Measurements from ENCODE around the gene ANO8.

Gene ANO8

DNA sequence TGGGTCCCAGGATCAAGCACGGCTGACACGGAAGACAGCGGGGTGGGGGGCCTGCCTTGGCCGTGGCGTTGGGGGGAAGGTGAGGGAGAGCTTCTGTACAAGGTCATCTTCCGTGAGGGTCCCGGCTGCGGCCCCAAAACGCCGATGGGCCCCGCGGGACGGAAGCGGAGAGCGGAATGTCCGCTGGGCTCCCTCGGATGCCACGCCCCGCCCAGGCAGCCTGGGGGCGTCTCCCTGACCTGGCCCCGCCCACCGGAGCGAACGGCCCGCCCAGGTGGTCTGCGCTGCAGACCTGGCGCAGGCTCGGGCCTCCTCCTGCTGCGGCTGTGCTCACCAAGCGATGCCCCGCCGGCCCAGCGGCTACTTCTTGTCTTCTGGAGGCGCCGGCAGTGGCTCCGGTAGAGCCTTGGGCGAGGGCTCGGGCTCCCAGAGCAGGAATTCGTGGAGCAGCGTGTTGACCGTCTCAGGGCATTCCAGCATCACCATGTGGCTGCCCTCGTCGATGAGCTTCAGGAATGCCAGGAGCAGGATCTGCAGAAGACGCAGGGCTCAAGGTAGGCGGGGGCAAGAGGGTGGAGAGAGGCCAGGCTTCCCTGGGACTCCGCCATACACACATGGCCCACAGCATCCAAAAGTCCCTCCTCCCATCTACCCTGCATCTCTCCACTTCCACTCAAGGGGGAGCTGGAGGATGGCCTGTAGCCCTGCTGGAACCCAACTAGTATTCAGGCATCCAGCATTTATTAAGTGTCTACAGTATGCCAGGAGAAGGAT lies 42.2 kb downstream of the ANO8 start:
- TF ChIP-seq, protein P1, sequence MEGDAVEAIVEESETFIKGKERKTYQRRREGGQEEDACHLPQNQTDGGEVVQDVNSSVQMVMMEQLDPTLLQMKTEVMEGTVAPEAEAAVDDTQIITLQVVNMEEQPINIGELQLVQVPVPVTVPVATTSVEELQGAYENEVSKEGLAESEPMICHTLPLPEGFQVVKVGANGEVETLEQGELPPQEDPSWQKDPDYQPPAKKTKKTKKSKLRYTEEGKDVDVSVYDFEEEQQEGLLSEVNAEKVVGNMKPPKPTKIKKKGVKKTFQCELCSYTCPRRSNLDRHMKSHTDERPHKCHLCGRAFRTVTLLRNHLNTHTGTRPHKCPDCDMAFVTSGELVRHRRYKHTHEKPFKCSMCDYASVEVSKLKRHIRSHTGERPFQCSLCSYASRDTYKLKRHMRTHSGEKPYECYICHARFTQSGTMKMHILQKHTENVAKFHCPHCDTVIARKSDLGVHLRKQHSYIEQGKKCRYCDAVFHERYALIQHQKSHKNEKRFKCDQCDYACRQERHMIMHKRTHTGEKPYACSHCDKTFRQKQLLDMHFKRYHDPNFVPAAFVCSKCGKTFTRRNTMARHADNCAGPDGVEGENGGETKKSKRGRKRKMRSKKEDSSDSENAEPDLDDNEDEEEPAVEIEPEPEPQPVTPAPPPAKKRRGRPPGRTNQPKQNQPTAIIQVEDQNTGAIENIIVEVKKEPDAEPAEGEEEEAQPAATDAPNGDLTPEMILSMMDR (IDR thresholded peaks at IDR 0.05): peak; percentile 21
- Histone ChIP-seq H3K4me2 (ENCODE audit: low read length) (peak overlapping the region; percentile 47), H3K27me3 (ENCODE audit: control insufficient read depth, insufficient read depth, low read length) (no peaks in the 10 kb centered on the region), H3K27ac (no peak overlapping the region), H3K9ac (no peak overlapping the region), H2AFZ (no peak overlapping the region), H3K4me3 (ENCODE audit: low read depth, low read length) (peak overlapping the region; percentile 11), H3K79me2 (peaks cover 3% of the 10 kb centered on the region), H3K9me3 (ENCODE audit: control insufficient read depth, low read length) (no peaks in the 10 kb centered on the region), H3K36me3 (ENCODE audit: control insufficient read depth, insufficient read depth, low read length) (no peaks in the 10 kb centered on the region), H3K4me1 (peaks cover 5% of the 10 kb centered on the region)

DNA sequence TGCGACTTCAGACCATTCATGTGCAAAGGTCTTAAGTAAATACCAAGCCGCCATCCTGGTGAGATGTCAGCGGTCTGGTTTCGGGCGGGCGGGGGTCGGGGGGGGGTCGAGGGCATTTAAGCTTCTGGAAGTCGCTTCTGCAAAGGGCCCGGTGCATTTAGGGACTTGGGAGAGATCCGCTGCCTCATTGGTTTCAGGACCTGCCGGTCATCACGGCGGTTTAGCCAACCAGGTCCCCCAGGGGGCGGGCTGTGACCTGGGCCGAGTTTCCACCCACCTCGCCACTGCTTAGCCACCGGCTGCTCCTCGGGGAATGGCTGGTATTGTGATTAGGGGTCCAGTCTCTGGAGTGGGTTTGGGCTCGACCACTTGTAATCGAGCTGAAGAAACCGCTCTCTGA lies 45.2 kb downstream of the ANO8 start:
- TF ChIP-seq, protein P1 (IDR thresholded peaks at IDR 0.05): no peak
- H3K79me2 ChIP-seq: peaks cover 3% of the 10 kb centered on the region
- no peak overlapping the region for H3K9ac ChIP-seq
- no peak overlapping the region for H3K4me2 ChIP-seq (ENCODE audit: low read length)
- no peaks in the 10 kb centered on the region for H3K27me3 ChIP-seq (ENCODE audit: control insufficient read depth, insufficient read depth, low read length)
- no peaks in the 10 kb centered on the region for H3K4me1 ChIP-seq
- no peaks in the 10 kb centered on the region for H3K36me3 ChIP-seq (ENCODE audit: control insufficient read depth, insufficient read depth, low read length)
- H3K27ac ChIP-seq: no peak overlapping the region
- H2AFZ ChIP-seq: no peak overlapping the region
- no peak overlapping the region for H3K4me3 ChIP-seq (ENCODE audit: low read depth, low read length)
- H3K9me3 ChIP-seq (ENCODE audit: control insufficient read depth, low read length): no peaks in the 10 kb centered on the region

DNA sequence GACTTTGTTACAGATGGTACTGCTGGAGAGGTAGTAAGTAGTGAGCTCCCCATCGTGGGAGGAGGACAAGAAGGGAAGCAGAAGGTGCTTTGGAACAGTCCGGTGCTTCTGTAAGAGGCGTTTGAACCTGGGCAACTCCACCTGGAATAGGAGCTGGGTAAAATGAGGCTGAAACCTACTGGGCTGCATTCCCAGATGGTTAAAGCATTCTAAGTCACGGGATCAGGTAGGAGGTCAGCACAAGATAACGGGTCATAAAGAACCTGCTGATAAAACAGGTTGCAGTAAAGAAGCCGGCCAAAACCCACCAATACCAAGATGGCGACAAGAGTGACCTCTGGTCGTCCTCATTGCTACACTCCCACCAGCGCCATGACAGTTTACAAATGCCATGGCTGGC lies 47.9 kb downstream of the ANO8 start:
- H3K4me1 ChIP-seq: no peaks in the 10 kb centered on the region
- TF ChIP-seq, protein P1 (IDR thresholded peaks at IDR 0.05): no peak
- no peaks in the 10 kb centered on the region for H3K79me2 ChIP-seq
- H3K27ac ChIP-seq: no peak overlapping the region
- H3K36me3 ChIP-seq (ENCODE audit: control insufficient read depth, insufficient read depth, low read length): no peaks in the 10 kb centered on the region
- no peaks in the 10 kb centered on the region for H3K9me3 ChIP-seq (ENCODE audit: control insufficient read depth, low read length)
- no peaks in the 10 kb centered on the region for H3K27me3 ChIP-seq (ENCODE audit: control insufficient read depth, insufficient read depth, low read length)
- no peak overlapping the region for H3K9ac ChIP-seq
- H2AFZ ChIP-seq: no peak overlapping the region
- no peak overlapping the region for H3K4me3 ChIP-seq (ENCODE audit: low read depth, low read length)
- no peak overlapping the region for H3K4me2 ChIP-seq (ENCODE audit: low read length)

DNA sequence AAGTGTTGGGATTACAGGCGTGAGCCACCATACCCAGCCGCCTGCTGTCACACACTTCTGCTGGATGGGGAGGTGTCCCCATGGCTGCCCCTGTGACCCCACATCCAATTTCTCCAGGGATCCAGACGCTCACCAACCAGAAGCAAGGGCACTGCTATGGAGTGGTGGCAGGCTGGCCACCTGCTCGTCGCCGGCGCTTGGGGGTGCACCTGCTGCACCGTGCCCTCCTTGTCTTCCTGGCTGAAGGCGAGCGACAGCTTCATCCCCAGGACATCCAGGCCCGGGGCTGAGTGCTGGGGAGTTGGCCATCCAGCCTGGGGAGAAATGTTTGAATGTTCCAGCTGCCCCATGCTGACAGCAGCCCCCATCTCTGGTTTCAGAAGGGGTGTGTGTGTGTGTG lies 48.4 kb downstream of the ANO8 start:
- no peak overlapping the region for H3K4me2 ChIP-seq (ENCODE audit: low read length)
- TF ChIP-seq, protein P1 (IDR thresholded peaks at IDR 0.05): no peak

More for the DNA sequence above, 48.4 kb downstream of the ANO8 start:
- no peak overlapping the region for H2AFZ ChIP-seq
- H3K27me3 ChIP-seq (ENCODE audit: control insufficient read depth, insufficient read depth, low read length): no peaks in the 10 kb centered on the region
- no peak overlapping the region for H3K9ac ChIP-seq
- H3K4me3 ChIP-seq (ENCODE audit: low read depth, low read length): no peak overlapping the region
- H3K27ac ChIP-seq: no peak overlapping the region
- no peaks in the 10 kb centered on the region for H3K9me3 ChIP-seq (ENCODE audit: control insufficient read depth, low read length)
- H3K4me1 ChIP-seq: no peaks in the 10 kb centered on the region
- H3K79me2 ChIP-seq: no peaks in the 10 kb centered on the region
- H3K36me3 ChIP-seq (ENCODE audit: control insufficient read depth, insufficient read depth, low read length): no peaks in the 10 kb centered on the region

Data from parathyroid adenoma (tissue), 2 donors.